SU-DHL-6 (cell line): ENCODE results near the gene SERPINH1.

Experiments used
- EZH2phosphoT487 ChIP-seq: fragments of 200-600 bp; sonication (generic), shearing (Covaris generic); conservative IDR thresholded peaks from 2 replicates; pipeline ENCODE4 v1.6.1; 2018; ENCODE audit warnings: mild to moderate bottlenecking, antibody characterized with exemption, low read length, moderate library complexity, mixed read lengths
- TF ChIP-seq, protein P1 (sequence below): fragments of 200-600 bp; sonication (generic); IDR thresholded peaks from one replicate; pipeline ENCODE4 v1.5.1; 2017; ENCODE audit warnings: antibody characterized with exemption, mild to moderate bottlenecking, low read length, moderate library complexity; ENCODE audit not compliant: insufficient read depth, poor library complexity, severe bottlenecking

DNA sequence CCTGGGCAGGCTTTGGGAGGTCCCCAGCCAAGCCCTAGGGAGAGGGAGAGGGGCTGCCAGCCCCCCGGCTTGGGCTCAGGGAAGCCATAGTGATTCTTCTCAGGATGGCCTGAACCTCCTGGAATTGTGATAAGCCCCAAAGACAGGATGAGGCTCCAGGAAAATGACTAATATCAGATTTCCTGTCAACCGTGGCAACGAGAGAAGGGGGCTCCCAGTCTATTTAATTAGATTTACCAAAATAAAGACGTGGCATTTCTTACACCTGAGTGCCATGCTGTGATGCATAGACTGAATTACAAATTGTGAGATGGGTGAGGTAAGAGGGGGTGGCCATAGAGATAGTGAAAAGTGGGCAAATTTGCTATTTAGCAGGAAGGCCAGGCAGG, 20.4 kb downstream of the SERPINH1 start:
- TF ChIP-seq, protein P1, sequence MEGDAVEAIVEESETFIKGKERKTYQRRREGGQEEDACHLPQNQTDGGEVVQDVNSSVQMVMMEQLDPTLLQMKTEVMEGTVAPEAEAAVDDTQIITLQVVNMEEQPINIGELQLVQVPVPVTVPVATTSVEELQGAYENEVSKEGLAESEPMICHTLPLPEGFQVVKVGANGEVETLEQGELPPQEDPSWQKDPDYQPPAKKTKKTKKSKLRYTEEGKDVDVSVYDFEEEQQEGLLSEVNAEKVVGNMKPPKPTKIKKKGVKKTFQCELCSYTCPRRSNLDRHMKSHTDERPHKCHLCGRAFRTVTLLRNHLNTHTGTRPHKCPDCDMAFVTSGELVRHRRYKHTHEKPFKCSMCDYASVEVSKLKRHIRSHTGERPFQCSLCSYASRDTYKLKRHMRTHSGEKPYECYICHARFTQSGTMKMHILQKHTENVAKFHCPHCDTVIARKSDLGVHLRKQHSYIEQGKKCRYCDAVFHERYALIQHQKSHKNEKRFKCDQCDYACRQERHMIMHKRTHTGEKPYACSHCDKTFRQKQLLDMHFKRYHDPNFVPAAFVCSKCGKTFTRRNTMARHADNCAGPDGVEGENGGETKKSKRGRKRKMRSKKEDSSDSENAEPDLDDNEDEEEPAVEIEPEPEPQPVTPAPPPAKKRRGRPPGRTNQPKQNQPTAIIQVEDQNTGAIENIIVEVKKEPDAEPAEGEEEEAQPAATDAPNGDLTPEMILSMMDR, result no peak
- no peak for TF ChIP-seq EZH2phosphoT487
